ENCODE data around the gene CDYL2.

DNA sequence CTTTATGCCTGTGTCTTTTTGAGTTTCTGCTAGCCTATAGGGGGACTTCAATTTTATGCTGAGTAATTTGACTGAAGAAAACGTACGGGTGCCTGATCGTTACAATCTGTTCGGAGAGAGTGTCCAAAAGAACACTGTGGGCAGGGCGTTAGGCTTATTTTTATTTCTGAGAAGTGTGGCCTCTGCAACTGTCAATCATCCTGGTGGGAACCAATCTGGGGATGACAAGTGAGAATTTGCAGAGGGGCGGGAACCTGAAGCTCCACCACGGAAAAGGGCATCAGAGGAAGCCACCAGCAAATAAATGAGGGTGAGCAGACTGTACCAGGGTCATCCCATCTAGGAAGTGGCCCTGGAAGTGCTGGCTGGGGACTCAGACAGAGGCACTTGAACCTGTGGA lies 12.0 kb upstream of the CDYL2 start:
- TF ChIP-seq CTCF (conservative IDR thresholded peaks at IDR 0.05 in 1 of 2, IDR thresholded peaks at IDR 0.05 in 1 of 2; ENCODE audit: extremely low read depth in 1 of 2, insufficient read depth in 1 of 2, low read depth in 1 of 2, low read length in 2 of 2) (no peak), EZH2 (IDR thresholded peaks at IDR 0.05; ENCODE audit: borderline replicate concordance, low read length) (no peak)
